GM12878 (cell line): Measurements from ENCODE around the gene RHOC.

Source experiments
- CHD4 ChIP-seq: fragments of 200-600 bp; sonication (generic); IDR thresholded peaks from 2 replicates; pipeline ENCODE4 v1.6.1; 2016; ENCODE audit warnings: mild to moderate bottlenecking
- JUND ChIP-seq: IDR thresholded peaks from 2 replicates; pipeline ENCODE4 v1.6.1; 2012; ENCODE audit warnings: low read depth, mild to moderate bottlenecking, low read length, improper control_type of control experiment, moderate library complexity
- PML ChIP-seq: IDR thresholded peaks from 2 replicates; pipeline ENCODE4 v1.6.1; 2012; ENCODE audit warnings: low read length, inconsistent platforms
- POLR2AphosphoS5 ChIP-seq: IDR thresholded peaks from 2 replicates; pipeline ENCODE4 v1.6.1; 2011; ENCODE audit warnings: mild to moderate bottlenecking, low read length, inconsistent platforms
- TAF1 ChIP-seq: IDR thresholded peaks from 2 replicates; pipeline ENCODE4 v1.6.1; 2011; ENCODE audit warnings: mild to moderate bottlenecking, low read depth, low read length, borderline replicate concordance
- TF ChIP-seq, protein P1 (sequence below), 3 experiments: IDR thresholded peaks in 2 of 3; conservative IDR thresholded peaks in 1 of 3; 2 replicates each; pipeline ENCODE4 v1.5.1; 2011; ENCODE audit warnings: low read depth in 3 of 3, low read length in 3 of 3, mild to moderate bottlenecking in 3 of 3, control low read depth in 2 of 3, moderate library complexity in 2 of 3, inconsistent platforms in 1 of 3, mixed read lengths in 1 of 3; ENCODE audit not compliant: control insufficient read depth in 2 of 3, insufficient read depth in 1 of 3; ENCODE audit errors: extremely low read depth in 1 of 3
- TF ChIP-seq, protein P2 (sequence below): fragments of 450-650 bp; formaldehyde crosslinking; IDR thresholded peaks from 2 replicates; pipeline ENCODE4 v1.4.0; 2020; ENCODE audit warnings: mild to moderate bottlenecking, moderate library complexity
- TF ChIP-seq, protein P3 (sequence below): IDR thresholded peaks from 2 replicates; pipeline ENCODE4 v1.6.1; 2011; ENCODE audit warnings: low read depth, low read length, improper control_type of control experiment, borderline replicate concordance
- TF ChIP-seq, protein P4 (sequence below): IDR thresholded peaks from 2 replicates; pipeline ENCODE4 v1.6.1; 2012; ENCODE audit warnings: mild to moderate bottlenecking, low read depth, low read length

DNA sequence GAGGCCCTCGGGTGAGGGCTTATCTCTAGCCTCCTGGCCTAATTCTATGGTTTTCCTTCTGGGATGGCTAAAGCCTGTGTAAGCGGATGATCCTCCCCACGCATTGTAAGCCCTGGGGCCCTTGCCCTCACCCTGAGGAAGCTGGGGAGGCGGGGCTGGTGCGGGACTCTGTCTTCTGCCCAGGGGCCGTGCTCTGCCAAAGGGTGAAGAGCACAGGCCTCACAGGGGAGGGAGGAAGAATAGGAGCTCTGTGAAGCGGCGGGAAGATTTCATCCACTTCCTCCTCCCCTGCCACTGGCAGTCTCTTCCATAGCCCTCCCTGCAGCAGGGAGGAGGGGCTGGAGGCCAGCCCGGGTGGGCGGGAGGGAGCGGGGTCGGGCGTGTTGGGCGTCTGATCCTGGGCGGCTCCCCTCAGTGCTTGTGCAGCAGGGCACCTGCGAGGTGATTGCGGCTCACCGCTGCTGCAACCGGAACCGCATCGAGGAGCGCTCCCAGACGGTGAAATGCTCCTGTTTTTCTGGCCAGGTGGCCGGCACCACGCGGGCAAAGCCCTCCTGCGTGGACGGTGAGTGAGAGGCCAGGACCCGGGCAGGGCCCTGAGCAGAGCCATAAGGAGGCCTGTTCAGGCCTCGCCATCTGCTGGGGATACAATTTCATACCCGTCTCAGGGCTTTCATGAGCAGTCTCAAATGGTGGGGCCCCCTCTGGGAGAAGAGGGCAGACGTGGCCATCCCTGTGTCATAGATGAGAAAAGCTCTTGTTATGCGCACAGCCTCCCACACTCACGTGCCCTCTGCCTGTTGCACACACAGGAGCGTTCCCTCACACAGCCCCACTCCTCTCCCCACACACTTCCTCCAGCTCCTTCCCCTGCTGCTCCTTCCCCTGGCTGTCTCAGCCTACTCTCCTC, 15.9 kb upstream of the RHOC start:
- TF ChIP-seq PML = no peak
- no peak for TF ChIP-seq TAF1
- TF ChIP-seq, protein P1, sequence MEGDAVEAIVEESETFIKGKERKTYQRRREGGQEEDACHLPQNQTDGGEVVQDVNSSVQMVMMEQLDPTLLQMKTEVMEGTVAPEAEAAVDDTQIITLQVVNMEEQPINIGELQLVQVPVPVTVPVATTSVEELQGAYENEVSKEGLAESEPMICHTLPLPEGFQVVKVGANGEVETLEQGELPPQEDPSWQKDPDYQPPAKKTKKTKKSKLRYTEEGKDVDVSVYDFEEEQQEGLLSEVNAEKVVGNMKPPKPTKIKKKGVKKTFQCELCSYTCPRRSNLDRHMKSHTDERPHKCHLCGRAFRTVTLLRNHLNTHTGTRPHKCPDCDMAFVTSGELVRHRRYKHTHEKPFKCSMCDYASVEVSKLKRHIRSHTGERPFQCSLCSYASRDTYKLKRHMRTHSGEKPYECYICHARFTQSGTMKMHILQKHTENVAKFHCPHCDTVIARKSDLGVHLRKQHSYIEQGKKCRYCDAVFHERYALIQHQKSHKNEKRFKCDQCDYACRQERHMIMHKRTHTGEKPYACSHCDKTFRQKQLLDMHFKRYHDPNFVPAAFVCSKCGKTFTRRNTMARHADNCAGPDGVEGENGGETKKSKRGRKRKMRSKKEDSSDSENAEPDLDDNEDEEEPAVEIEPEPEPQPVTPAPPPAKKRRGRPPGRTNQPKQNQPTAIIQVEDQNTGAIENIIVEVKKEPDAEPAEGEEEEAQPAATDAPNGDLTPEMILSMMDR (IDR thresholded peaks at IDR 0.05 in 2 of 3, conservative IDR thresholded peaks at IDR 0.05 in 1 of 3; ENCODE audit: control insufficient read depth in 2 of 3, extremely low read depth in 1 of 3, insufficient read depth in 1 of 3, low read depth in 3 of 3, low read length in 3 of 3) = no peak
- TF ChIP-seq, protein P2, sequence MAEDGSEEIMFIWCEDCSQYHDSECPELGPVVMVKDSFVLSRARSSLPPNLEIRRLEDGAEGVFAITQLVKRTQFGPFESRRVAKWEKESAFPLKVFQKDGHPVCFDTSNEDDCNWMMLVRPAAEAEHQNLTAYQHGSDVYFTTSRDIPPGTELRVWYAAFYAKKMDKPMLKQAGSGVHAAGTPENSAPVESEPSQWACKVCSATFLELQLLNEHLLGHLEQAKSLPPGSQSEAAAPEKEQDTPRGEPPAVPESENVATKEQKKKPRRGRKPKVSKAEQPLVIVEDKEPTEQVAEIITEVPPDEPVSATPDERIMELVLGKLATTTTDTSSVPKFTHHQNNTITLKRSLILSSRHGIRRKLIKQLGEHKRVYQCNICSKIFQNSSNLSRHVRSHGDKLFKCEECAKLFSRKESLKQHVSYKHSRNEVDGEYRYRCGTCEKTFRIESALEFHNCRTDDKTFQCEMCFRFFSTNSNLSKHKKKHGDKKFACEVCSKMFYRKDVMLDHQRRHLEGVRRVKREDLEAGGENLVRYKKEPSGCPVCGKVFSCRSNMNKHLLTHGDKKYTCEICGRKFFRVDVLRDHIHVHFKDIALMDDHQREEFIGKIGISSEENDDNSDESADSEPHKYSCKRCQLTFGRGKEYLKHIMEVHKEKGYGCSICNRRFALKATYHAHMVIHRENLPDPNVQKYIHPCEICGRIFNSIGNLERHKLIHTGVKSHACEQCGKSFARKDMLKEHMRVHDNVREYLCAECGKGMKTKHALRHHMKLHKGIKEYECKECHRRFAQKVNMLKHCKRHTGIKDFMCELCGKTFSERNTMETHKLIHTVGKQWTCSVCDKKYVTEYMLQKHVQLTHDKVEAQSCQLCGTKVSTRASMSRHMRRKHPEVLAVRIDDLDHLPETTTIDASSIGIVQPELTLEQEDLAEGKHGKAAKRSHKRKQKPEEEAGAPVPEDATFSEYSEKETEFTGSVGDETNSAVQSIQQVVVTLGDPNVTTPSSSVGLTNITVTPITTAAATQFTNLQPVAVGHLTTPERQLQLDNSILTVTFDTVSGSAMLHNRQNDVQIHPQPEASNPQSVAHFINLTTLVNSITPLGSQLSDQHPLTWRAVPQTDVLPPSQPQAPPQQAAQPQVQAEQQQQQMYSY (CRISPR knock-in tag) = no peak
- TF ChIP-seq JUND = no peak
- TF ChIP-seq POLR2AphosphoS5 = no peak
- TF ChIP-seq, protein P3, sequence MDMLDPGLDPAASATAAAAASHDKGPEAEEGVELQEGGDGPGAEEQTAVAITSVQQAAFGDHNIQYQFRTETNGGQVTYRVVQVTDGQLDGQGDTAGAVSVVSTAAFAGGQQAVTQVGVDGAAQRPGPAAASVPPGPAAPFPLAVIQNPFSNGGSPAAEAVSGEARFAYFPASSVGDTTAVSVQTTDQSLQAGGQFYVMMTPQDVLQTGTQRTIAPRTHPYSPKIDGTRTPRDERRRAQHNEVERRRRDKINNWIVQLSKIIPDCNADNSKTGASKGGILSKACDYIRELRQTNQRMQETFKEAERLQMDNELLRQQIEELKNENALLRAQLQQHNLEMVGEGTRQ = no peak
- no peak for TF ChIP-seq CHD4
- TF ChIP-seq, protein P4, sequence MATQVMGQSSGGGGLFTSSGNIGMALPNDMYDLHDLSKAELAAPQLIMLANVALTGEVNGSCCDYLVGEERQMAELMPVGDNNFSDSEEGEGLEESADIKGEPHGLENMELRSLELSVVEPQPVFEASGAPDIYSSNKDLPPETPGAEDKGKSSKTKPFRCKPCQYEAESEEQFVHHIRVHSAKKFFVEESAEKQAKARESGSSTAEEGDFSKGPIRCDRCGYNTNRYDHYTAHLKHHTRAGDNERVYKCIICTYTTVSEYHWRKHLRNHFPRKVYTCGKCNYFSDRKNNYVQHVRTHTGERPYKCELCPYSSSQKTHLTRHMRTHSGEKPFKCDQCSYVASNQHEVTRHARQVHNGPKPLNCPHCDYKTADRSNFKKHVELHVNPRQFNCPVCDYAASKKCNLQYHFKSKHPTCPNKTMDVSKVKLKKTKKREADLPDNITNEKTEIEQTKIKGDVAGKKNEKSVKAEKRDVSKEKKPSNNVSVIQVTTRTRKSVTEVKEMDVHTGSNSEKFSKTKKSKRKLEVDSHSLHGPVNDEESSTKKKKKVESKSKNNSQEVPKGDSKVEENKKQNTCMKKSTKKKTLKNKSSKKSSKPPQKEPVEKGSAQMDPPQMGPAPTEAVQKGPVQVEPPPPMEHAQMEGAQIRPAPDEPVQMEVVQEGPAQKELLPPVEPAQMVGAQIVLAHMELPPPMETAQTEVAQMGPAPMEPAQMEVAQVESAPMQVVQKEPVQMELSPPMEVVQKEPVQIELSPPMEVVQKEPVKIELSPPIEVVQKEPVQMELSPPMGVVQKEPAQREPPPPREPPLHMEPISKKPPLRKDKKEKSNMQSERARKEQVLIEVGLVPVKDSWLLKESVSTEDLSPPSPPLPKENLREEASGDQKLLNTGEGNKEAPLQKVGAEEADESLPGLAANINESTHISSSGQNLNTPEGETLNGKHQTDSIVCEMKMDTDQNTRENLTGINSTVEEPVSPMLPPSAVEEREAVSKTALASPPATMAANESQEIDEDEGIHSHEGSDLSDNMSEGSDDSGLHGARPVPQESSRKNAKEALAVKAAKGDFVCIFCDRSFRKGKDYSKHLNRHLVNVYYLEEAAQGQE = no peak
